HTR-8/SVneo (cell line): ENCODE measurements around the gene KCTD6.

Experiments used
- DNase-seq: peaks from one replicate; pipeline ENCODE4 v3.0.0; 2011; ENCODE audit warnings: low spot score, mixed read lengths; ENCODE audit not compliant: insufficient read length
- FAIRE-seq: peaks from 2 replicates; lab custom pipeline; 2011; peaks lifted over from hg19 to GRCh38; lab: Jason Lieb, UNC

KCTD6 gene

DNA sequence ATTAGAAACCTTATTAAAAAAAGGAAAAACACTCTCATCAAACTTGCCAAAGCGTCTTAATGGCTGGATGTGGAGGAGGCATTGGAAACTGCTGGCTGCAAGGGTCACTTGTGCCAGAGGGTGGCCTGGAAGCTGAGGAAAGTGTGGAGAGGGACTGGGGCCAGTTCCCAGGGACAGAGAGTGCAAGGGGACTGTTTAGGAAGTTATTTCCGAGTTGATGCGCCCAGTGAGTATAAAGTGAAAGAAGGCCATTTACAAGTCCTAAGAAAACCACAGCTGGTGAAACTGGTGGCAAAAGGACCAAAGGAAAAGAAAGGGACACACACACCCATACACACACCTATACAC, 7.2 kb upstream of the KCTD6 start:
- DNase-seq, result no peak
- no peak for FAIRE-seq

DNA sequence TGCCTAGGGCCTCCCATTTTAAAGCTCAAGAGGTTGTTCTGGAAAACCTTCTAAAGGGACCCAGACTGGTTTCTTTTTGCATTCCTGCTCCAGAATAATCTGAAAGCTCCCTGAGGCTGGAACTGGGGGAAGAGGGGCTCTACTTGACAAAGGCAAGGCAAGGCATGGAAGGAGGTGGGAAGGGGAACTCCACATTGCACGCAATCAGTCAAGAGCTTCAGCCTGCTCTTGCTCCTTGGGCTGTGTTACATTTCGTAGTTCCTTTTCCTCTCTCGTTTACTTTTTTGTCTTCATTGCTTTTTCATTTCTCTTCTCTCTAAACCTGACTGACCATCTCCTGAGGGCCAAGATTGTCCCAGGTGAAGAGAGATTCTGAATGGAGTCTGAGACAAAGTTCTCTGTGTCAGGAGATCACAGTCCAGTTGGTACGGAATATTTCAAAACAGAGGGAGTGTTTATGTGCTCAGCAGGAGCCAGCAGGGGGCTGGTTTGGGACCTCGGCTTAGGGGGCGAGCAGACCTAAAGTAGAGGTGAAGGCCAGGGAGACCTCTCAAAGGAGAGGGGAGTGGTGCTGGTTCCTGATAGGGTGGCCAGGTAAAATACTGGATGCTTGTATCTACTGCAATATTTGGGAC, 6.0 kb upstream of the KCTD6 start:
- DNase-seq (no peak), FAIRE-seq (no peak)

DNA sequence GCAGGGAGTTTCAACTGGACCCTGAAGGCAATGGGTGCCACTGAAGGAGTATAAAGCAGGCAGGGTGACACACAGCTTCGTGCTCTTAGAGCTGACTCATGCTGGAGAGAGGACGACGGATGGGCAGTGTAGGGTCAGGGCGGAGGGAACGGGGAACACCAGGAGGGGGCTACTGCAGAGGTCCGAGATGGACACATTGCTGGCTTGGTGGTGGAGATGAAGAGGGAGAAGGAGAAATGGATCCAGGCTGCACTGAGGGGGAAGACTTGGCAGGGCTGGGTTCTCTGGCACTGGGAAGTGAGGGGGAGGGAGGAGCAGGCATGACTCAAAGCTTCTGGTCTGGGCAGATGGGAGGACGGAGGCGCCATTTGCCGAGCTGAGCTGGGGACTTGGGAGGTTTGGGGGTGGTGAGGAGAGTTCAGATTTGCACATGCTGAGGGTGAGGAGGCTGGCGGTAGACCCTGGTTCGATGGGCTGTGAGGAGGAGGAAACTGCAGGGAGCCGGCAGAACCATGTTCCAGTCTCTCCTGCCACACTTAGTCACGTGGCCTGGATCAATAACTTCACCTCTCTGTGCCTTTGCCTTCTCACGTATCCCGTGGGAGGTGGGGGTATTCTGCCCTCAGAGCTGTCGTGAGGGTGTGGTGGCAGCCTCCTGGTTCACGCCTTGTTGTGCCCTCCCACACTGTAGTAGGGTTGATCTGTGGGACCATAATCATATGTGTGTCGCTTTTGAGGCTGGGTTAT, 4.6 kb upstream of the KCTD6 start:
- FAIRE-seq, result peak; percentile 90
- DNase-seq, result peak; percentile 51

DNA sequence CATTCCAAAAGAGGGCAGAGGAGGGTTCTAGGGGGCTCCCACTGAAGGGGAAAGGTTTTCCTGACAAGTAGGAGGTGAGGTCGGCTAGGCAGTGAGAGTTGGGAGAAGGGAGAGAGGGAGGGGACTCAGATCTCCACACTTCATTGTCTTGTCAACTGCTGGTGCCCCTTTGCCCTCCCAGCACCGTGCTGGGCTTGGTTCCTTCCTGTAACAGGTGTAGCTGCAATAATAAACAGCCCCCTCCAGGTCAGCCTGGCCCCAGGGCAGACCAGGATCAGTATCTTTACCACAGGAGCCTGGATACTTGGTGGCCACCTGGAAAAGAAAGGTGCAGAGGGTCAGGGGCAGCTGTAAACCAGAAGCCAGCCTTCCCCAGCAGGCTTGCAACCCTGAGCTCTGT, 2.9 kb upstream of the KCTD6 start:
- no peak for FAIRE-seq
- no peak for DNase-seq

DNA sequence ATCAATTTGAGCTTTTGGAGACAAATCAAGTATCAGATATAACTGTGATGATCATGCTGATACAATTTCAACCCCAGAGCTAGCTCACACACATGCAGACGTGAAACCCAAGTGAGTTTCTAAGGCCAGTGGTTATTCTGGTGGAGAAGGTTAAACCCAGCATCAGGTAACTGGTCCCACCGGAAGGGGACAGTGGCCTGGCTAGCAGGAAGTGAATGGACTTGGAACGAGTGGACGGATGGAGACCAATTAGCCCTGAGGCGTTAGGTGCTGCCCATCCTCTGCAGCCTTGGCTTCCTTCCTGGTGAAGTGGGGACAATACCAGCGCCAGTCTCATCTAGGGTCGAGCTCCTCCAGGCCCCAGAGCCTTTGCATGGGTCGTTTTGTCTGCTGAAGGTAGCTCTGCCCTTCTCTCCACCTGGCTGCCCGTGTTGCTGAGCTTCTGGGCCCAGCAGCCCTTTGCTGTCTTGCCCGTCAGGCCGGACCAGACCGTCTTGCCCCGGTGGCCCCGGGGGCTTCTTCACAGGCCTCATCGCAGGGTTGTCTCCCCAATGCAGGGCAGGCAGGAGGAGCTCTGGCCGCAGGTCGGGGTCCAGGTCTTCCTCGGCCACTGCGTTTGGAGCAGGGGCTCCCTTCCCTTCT, 915 bp upstream of the KCTD6 start:
- FAIRE-seq, result no peak

DNA sequence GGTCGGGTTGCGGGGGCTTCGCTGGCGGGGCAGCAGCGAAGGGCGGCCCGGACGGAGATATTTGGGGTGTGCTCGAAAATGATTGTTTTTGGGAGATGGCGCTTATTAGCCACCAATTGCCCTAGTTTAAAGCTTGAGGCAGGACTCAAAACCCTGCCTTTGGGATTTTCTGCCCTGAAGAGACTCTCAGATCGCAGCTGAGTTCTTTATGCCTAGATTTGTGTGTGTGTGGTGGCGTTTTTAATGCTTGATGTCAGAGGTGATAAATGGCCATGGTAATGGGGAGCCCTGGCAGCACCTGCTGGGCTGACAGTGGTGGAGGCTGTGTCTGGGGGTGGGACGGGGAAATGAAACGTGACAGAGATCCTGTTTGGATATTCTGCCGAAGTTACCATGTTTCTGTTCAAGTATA, 604 bp downstream of the KCTD6 start:
- FAIRE-seq, result no peak
- DNase-seq, result no peak

More for the DNA sequence above, 915 bp upstream of the KCTD6 start:
- no peak for DNase-seq

DNA sequence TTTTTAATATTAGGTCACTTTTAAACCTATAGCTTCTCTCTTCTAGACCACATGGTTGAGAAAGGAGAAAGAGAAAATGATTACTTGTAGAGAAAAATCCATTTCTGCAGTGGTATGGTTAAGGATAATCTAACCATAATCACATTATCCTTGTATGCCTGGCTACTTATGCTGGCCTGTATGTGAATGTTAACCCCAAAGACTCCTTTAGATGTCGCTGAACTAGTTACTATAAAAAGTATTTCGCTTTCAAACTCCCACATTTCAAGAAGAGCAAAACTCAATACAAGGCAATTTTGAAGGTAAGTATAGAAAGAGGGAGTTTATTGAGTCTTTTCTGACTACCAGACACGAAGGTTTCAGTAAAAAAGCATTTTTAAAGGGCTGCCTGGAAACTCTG, 2.2 kb downstream of the KCTD6 start:
- FAIRE-seq, result no peak
- DNase-seq, result no peak

DNA sequence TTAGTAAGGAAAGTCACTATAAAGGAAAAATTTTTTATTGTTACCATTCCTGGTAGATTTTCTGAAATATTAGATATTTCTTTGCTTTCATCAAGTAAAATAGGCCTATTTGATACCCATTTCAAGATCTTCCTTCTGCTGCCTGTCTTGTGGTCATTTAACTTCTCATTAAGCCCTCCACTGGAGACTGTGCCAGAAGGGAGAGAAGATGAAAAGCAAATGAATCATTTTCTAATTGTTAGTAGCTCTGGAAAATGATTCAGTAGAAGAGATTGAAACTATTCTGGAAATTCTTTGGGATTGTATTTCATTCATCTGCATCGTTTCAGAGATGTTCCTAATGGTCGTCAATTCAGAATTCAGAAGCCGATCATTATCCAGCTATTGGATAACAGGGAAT, 3.2 kb downstream of the KCTD6 start:
- FAIRE-seq, result no peak
- DNase-seq, result no peak

DNA sequence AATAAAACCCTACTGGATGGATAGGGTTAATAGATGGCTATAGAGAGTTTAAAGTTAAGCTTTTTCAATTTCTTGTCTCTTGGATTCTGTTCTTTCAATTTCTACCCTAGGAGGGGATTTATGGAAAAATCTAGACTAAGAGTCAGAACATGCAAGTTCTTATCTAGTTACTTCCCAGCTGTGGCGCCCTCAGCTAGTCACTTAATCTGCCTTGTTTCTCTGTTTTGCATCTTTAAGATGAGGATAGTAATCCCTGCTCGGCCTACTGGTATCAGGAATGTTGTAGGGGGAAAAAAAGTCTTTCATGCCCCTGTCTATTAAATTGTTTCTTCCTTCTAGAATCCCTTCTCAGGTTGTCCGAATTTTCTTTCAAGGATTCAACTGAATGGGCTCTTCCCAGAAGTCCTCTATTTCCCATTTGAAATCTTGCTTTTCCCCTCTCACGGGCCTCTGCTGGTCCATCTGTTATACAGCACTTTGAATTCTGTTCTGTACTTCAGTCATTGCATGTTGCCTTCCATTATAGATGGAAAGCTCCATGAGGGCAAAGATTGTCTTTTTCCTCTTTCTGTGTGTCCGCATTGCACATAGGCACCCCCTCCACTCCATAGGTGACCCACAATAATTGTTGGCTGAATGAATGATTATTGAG, 4.4 kb downstream of the KCTD6 start:
- DNase-seq, result no peak
- FAIRE-seq, result no peak

DNA sequence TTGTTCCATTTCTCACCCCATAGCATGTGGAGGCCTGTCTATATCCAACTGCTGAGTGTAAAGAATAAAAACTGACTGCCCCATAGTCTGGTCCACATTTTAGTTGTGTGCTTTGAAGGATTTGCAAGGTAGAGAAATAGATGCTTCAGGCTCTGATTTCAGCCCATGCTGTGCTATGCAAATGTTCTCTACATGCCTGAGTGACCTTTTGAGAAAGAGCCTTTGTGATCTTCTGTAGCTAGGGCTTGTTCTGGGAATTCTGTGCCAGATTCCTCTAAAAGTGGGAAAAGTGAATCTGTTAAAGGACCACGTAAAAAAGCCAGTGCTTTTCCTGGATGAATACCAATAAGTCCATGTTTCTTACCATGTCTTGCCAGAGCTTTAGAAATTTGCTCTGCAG, 5.2 kb downstream of the KCTD6 start:
- DNase-seq, result no peak

DNA sequence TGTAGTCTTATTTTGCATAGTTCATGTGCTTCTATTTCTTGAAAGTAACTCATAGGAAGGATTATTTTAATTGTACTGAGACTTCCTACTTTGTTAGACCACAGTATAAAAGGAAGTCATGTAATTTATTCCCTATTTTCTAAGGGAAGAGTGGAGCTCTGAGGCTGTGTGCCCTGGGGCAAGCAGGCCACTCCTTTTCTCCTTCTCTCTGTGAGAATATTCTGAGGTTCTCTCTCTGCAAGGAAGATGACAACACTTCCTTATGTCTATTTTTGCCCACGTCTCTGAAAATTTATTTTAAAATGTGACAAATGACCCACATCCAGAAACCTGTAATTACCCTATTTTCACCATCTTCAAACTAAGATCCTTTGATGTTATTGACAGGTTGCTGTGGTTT, 11.0 kb downstream of the KCTD6 start:
- FAIRE-seq, result no peak

More for the DNA sequence above, 5.2 kb downstream of the KCTD6 start:
- no peak for FAIRE-seq

DNA sequence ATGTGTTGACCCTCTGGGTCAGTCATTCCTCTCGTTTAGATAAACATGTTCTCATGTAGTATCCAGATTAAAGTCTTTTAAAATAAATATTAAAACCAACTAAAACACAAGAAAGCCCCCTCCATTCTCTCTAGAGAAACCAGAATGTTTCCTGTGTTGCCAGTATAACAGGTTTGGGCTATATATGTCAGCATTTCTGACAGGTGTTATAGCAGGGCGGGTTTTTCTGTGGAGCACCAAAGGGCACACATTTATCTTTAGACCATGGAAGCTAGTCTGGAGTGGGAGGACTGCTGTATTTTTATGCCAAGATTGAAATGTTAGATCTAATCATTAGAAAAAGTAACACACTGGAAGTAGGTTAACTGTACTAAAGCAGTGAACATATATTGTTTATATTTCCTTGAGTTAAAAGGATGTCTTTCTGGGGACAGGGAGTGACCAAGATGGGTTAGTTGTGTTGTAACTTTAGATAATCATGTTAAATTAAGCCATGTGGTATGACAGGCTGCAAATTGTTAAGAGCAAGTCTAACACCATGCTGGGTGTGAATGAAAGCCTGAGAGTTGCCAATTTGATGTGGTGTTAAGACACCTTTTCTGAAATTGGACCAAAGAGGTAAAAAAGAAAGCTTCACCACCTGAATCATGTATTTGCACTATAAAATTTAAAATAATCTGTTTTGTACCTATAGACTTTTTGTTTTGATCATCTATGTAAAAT, 15.6 kb downstream of the KCTD6 start:
- no peak for DNase-seq
- no peak for FAIRE-seq

More for the DNA sequence above, 11.0 kb downstream of the KCTD6 start:
- no peak for DNase-seq

DNA sequence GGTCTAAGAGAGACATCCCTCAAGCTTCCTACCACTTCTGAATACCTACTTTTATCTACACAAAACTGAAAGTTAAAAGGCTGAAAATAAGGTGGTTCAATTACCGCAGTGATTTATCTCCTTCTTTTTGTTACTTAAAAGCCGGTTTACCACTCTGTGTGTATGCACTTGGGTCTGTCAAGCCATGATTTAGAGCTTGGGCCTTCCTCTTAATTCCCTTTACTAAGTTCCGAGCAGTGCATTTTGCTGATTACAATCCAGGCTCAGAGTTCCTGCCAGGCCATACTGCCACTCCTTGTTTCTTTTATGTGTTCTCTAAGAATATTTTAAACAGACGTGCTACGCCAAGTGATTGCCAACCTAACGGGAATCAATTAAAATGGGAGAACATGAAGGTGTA, 16.5 kb downstream of the KCTD6 start:
- DNase-seq, result no peak
- no peak for FAIRE-seq

DNA sequence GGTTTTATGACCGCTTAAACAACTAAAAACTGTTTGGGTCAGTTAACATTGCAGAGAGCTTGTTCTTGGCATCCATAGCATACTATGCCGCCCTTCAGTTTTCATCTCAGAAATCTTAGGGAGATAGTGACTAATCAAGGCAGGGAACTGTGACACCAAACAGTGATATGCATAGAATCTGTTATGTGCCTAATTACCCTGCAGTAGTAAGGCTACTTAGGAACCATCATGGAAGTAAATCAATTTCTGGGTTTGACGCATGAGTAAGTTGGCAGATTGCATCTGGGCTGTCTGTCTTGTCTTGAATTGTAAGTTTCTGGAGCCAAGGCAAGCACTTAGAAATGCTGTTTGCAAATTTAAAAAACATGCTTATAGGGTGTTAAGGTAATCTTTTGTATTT, 22.5 kb downstream of the KCTD6 start:
- DNase-seq (no peak), FAIRE-seq (no peak)

DNA sequence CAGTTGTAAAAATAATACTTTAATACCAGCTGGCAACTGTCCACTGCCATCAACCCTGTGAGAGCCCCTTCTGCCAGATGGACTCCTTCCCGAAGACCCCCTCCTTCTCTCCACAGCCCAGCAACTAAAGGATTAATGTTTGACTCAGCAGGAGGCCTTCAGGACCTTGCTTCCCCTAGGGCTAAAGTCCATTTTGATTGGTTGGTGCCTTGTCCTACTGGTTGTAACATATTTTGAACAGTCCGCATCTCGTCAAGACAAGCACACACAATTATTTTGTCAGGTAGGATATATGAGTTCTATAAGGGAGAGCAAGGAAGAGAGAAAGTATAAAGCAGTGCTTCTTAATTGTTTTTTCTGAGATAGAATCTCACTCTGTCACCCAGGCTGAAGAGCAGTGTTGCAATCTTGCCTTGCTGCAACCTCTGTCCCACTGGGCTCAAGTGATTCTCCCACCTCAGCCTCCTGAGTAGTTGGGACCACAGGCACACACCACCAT, 26.4 kb downstream of the KCTD6 start:
- no peak for DNase-seq
- peak; percentile 20 for FAIRE-seq

DNA sequence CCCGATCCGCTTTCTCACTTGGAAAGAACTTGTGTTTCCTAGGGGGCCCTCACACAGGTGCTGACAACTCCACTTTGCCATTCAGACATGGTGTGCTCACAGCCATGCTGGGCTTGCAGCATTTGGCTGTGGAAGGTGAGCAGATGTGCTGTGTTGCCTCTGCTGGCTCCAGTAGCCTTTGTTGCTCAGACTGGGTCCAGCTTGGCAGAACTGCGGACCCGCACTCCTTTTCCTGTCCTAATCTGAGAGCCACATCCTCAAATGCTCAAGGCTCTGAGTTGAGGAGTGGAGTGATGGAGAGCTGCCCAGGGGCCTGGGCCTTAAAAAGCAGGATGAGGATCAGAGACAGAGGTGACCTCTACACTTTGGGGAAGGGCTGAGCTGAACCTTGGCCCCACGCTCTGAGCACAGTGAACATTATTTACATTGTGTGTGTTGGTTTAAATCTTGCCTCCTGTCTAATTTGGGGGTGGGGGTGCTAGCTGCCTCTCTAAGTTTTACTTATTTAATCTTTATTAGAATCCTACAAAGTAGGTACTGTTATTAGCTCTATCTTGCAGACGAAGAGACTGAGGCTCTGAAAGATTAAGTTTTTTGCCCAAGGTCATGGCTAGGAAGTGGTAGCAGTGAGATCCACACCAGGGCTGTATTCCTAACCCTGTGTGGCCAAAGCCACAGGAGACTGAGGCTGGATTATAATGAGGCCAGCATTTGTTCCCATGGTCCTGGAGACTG, 27.9 kb downstream of the KCTD6 start:
- DNase-seq, result no peak
- FAIRE-seq, result no peak

DNA sequence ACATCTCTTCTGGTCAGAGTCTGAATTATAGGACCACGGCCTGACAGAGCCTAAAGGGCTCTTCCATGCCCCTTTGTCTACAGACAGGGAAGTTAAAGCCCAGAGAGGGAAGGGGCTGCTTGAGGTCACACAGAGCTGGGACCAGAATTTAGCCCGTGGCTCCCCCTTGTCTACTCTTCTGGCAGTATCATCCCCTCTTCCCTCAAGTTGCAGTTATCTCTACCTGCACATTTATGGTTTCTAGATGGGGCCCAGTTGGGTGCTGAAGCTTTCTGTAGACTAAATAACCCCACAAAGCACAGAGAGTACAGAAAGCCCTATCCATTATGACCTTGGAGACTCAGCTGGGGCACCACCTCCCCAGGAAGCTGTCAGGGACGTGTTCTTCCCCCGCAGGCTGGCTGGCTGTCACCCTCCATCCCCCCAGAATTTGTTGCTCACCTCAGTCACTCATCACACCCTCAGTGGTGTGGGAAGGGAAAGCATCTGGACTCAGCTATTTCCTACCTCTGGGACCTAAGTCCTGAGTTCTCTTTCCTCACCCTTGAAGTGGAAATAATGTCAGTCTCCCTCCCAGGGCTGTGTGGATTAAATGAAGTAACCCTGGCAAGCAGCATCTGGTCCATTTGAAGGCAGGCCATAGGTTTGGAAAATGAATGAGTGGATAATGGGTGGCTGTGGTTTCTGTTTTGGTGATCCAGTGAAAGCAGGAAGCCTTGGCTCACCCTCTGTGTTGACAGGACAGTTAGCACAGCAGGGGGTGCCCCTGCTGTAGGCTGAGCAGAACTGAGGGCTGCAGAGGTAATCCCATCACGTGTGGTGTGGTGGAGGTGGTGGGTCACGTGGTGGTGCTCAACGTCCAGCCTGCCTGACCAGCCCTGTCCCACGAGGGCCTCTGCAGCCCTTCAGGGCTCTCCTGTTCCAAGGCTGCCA, 28.8 kb downstream of the KCTD6 start:
- FAIRE-seq (peak; percentile 31), DNase-seq (no peak)

DNA sequence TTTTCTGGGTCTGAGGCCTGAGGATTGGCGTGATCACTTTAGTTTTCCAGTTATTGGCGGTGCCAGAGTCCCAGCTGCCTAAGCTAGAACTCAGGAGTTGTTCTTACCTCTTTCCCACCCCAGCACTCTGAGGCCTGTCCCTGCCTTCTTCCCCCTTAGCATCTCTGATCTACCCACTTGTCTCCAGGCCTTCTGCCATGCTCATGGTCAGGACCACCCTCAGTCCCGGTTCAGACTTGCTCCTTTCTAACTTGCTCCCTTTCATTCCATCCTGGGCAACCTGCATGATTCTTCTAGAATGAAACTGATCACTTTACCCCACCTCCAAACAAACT, 29.4 kb downstream of the KCTD6 start:
- FAIRE-seq, result no peak
- no peak for DNase-seq
